ENCODE results near the gene SSBP3.

DNA sequence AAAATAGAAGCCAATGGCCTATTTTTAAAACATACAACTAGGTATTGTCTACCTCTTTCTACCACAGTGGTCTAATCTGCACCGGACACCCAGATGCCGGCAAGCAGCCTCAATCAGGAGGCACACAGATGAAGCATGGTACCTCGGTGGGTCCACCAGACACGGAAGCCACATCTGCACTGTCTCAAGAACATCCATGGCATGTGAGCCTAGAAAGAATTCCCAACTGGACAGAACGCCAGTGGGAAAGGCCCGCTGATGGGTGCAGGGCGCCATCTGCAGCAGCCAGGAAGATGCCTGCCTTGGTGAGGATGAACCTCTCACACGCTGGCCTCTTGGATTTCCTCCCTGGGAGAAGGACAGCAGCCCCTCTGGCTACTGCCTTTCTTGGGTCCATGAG lies 126.7 kb downstream of the SSBP3 start:
- TF ChIP-seq EZH2phosphoT487 (IDR thresholded peaks at IDR 0.05; ENCODE audit: borderline replicate concordance, low read length) (no peak), EZH2 (IDR thresholded peaks at IDR 0.05; ENCODE audit: low read length, unreplicated experiment) (no peak)
- TF ChIP-seq, protein P1, sequence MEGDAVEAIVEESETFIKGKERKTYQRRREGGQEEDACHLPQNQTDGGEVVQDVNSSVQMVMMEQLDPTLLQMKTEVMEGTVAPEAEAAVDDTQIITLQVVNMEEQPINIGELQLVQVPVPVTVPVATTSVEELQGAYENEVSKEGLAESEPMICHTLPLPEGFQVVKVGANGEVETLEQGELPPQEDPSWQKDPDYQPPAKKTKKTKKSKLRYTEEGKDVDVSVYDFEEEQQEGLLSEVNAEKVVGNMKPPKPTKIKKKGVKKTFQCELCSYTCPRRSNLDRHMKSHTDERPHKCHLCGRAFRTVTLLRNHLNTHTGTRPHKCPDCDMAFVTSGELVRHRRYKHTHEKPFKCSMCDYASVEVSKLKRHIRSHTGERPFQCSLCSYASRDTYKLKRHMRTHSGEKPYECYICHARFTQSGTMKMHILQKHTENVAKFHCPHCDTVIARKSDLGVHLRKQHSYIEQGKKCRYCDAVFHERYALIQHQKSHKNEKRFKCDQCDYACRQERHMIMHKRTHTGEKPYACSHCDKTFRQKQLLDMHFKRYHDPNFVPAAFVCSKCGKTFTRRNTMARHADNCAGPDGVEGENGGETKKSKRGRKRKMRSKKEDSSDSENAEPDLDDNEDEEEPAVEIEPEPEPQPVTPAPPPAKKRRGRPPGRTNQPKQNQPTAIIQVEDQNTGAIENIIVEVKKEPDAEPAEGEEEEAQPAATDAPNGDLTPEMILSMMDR (conservative IDR thresholded peaks at IDR 0.05; ENCODE audit: low read depth, low read length), result no peak
